NCI-H2107 treated with DMSO at 0.1 percent for 48 hours (cell line): ENCODE results near the gene CLEC17A.
"Not testable (repeated sequence)": the region's sequence is repeated elsewhere in the genome, so short reads cannot be mapped to it uniquely, and the experiment has no call there.

ENCODE experiments used
- DNase-seq: peaks from one replicate; lab custom pipeline; 2025; ENCODE audit not compliant: unreplicated experiment; lab: John Stamatoyannopoulos, UW

The CLEC17A gene

DNA sequence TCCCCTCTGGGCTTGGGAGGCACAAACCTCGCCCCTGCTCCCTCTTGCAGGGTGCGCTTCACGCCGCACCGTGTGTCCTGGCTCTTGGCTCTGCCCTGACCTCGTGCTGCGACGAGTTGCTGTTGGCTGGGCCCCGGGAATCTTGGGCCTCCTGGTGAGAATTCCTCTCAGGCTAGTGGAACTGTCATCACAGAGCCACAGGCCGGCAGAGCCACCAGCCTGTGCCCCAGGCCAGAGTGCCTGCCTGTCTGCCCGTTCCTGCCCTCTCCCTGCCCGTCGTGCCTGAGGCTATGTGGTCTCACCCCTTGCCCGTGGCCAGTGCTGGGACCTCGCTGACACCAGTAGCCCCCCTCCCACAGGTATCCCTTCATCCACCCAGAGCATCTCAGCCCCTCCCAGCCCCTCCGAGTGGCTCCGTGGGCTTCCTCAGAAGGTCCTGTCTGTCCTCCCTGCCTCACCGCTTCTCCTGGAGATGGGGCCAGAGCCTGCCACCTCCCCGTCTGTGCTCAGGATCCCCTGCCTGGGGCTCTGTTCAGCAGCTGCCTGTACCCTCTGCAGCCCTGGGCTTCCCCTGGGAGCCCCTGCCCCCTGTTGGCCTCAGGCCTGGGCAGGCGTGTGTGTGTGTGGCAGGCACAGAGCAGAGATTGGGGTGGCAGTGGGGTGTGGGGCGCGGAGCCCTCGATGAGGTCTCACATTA lies 24.4 kb upstream of the CLEC17A start:
- DNase-seq, result no peak

DNA sequence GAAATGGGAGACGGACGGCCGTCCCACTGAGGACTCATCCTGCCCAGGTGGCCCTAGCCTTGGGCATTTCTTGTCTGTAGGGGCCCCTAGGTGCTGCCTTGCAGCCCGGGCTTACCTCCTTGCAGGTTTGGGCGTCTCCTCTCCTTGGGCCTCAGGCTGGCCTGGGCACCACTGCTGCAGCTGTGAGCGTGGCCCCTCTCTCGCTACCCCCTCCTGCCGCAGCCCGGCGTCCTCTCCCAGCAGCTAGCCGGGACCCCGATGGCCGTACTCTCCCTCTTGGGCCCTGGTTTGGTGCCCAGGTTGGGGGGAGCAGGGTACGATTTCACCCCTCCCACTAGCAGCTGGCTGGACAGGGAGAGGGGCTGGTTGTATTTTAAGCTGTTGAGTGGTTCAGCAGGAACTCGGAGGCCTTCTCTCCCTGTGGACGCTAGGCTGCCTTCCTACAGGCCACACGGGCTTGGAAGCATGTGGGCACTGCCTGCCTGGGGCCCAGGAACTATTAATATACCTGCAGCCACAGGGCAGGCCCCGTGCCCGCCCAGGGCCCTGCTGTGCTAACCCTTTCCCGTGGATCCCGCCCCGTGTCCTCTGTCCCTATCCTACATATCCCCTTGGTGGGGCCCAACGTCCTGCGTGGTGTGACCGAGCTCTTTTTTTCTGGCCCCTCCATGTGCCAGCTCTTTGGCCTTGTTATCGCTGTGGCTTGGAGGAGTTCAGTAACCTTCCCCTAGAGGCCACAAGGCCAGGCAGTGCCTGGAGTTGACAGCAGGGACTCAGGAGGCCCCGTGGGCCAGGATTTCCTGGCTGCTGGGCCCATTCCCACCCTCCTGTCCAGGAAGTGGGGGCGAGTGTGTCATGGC lies 22.7 kb upstream of the CLEC17A start:
- no peak for DNase-seq

DNA sequence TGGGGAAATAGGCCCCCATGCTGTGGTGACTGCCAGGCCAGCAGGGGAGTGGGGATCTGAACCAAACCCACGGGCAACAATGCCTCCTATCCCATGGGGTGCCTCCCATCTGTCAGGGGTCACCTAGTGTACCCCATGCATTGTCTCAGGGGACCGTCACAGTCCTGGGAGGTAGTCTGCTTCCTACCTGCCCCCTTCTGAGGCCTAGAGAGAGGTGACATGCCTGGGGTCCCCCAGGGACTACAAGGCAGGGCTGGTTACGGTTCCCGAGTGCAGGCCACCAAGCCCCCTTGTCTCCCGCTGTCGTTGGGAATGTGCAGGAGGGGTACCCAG lies 22.1 kb upstream of the CLEC17A start:
- DNase-seq, result no peak

DNA sequence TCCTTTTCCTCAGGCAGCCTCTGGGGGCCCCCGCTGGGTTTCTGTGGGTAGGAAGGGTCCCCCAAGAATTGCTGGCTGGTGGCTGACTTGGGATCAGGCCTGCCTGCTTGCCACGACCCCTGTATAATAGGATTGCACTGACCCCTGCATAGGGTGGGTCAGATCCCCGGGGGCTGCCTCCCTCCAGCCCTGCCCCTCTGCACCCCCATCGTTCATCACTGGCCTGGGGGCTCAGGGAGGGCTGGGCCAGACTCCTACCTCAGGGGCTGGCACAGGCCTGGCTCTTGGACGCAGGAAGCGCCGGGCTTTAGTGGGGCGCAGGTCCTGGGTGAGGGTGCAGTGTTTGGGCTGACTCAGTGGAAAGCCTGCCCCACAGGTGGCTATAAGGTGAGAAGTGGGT lies 21.6 kb upstream of the CLEC17A start:
- DNase-seq, result no peak

DNA sequence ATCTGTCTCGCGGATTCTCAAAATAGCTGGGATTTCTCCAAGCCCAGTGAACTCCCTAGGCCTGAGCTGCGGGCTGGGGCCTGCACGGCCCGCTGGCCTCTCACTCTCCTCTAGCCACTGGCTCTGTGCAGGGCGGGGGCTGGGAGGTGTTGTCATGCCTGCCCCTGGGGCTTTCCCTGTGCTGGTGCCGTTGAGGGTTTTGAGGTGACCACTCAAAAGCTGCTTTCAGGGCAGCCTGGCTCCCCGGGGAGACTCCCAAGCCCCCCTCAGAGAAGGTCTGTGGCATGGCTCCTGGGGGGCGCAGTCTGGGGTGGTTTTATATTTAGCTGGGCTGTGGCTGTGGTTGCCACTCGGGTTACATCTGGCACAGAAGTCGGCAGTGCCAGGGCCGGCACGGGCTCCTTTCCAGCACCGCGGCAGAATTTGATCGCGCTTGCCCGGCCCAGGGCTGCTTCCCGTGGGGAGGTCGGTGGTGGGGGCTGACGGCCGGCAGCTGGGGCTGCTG lies 21.0 kb upstream of the CLEC17A start:
- DNase-seq, result peak; percentile 18

DNA sequence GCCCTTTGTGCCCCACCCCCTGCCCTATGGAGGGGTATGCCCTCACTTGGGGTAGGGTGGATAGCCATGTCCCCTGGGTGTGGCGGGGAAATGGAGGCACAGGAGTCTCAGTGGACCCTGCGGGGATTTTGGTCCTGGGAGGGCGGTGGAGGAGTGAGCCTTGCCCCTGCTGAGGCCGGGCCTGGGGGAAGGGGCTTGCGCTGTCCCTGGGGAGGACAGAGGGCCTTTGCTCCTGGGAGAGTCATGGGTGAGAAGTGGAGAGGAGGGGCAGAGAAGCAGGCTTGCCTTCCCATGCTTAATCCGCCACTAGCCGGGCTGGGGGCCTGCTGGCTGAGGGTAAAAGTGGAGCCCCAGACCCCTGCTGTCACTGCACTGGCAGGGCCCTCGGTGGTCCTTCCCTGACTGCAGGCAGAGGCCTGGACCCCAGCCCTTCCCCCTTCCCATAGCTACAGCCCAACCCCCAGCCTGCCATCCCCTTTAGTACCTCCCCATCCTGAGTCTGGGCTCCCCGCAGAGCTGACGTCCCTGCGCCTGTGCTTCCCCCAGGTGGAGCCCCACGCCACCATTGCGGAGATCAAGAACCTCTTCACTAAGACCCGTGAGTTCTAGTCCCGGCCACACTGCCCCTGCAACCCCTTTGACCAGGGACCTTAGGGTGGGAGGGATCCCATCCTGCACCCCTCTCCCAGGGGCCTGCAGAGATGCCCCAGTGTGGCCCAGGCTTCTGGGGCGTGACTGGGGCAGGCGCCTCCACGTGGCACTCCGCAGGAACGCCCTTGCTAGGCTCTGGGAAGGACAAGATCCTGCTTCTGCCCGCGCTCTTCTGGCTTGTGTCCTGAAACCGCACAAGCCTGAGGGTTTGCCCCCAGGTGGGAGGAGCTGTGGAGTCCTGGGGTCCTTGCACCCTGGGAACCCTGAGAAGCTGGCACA lies 20.0 kb upstream of the CLEC17A start:
- no peak for DNase-seq

DNA sequence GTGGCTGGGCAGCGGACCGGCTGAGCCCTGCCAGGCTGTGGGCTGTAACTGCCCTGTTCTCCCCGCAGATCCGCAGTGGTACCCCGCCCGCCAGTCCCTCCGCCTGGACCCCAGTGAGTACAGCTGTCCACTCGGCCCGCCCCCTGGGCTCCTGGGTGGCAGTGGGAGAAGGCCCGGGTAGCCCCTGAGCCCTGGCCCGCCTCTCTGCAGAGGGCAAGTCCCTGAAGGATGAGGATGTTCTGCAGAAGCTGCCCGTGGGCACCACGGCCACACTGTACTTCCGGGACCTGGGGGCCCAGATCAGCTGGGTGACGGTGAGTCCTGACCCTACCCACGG lies 19.3 kb upstream of the CLEC17A start:
- DNase-seq, result no peak

DNA sequence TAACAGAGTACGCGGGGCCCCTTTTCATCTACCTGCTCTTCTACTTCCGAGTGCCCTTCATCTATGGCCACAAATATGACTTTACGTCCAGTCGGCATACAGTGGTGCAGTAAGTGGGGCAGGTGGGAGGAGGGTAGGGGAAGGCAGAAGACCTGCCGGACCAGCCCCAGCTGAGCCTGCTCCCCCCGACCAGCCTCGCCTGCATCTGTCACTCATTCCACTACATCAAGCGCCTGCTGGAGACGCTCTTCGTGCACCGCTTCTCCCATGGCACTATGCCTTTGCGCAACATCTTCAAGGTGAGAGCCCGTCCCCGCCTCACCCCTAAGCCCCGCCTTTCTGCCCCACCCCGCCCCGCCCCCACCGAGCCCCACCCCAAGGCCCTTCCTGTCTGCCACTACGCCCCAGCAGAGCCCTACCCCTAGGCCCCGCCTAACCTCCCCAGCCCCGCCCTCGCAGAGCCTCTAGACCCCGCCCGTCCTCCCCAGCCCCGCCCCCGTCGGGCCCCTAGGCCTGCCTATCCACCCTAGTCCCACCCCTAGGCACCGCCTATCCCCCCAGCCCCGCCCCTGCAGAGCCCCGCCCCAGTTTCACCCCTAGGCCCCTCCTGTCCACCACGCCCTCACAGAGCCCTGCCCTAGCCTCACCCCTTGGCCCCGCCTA lies 18.8 kb upstream of the CLEC17A start:
- DNase-seq, result no peak

DNA sequence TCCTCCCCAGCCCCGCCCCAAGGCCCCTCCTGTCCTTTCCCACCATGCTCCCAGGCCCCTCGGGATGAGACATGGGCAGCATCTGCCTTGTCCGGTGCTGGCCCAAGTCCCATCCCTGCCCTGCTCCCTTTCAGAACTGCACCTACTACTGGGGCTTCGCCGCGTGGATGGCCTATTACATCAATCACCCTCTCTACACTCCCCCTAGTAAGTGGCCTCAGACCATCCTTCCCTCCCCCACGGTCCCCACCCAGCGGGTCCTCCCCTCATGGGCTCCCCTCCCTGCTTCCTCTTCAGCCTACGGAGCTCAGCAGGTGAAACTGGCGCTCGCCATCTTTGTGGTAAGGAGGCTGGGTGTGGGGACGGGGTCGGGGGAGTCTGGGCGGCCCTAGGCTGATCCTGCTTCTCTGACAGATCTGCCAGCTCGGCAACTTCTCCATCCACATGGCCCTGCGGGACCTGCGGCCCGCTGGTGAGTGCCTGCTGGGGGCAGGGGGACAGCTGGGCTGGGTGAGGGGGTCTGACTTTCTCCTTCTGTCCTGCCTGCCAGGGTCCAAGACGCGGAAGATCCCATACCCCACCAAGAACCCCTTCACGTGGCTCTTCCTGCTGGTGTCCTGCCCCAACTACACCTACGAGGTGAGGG lies 18.1 kb upstream of the CLEC17A start:
- not testable (repeated sequence) for DNase-seq

DNA sequence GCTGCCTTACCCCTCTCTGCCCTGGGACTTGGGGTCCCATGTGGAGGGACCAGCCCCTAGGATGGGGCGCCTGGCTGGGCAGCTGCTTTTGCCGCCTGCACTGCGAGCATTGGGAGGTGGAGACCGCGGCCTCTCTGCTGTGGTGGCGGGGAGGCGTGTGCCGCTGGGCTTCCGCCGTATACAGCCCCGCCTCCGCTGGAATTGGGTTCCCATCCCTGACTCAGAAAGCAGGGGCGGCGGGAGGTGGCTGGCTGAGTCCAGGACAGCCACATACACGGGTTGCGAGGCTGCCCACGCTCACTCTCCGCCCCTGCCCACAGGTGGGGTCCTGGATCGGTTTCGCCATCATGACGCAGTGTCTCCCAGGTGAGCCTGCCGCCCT lies 17.6 kb upstream of the CLEC17A start:
- DNase-seq, result no peak

DNA sequence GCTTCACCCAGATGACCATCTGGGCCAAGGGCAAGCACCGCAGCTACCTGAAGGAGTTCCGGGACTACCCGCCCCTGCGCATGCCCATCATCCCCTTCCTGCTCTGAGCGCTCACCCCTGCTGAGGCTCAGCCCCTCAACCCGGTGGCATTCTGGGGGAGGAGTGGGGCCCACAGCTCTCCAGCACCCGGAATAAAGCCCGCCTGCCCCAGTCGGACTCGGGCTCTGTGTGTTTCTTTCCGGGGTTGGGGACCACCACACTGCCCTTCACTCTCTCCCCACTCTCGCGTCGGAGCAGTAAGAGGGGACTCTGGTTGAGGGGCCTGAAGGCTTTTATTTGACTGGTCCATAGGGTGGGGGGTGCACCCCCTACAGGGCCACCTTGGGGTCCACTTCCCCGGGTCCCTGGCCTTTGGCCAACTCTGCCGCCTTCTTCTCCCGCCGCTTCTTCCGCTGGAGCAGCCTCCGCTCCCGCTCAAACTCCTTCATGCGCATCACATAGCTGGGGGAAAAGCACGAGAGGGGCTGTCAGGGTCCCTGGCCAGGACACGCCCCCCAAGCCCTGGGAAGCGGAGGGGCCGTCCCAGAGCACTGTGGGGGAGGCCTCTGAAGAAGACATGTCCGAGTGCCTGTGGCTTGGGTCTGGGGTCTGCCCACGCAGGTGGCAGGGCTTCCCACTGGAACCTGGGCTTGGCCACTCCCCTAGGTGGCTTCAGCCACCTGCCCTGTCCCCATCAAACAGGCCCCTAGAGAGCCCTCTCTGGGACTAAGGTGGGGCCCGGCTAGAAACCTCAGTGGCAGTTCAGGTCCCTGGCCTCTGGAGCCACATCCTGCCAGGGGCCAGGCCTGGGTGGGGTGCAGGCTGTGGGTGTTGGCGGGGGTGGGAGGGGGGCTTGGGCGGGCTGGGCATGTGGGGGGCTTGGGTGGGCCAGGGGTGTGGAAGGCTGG lies 16.8 kb upstream of the CLEC17A start:
- DNase-seq, result no peak

DNA sequence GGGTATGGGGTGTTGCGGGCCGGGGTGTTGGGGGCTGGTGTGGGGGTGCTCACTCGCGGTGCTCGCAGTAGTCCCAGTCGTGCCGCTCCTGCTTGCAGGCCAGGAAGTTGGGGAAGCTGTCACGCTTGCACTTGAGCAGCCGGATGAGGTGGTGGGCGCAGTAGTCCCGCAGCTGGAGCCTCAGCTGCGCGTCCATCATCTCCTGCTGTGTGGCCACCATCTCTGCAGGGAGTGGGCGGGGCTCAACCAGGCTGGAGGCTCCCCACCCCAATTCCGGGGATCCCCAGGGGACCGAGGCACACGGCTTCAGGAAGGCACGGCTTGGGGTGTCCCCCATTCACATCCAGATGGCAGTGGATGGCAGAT lies 16.2 kb upstream of the CLEC17A start:
- DNase-seq, result no peak

DNA sequence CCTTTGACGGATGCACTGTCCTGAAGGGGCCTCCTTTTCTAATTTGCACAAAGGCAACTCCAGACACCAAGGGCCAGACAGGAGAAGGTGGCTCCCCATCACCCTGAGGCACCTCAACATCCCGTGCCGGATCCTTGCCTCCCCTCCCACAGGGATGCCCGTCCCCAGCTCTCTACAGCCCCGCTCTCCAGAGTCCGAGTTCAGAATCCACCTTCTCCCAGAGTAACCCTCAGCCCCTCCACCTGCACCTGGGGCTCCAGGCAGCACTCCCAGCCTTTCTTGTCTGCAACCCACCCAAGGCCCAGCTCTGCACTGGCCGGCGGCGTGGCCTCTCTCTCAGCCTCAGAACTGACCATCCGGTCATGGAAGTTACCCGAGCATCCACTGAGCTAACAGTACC lies 15.8 kb upstream of the CLEC17A start:
- DNase-seq, result no peak

DNA sequence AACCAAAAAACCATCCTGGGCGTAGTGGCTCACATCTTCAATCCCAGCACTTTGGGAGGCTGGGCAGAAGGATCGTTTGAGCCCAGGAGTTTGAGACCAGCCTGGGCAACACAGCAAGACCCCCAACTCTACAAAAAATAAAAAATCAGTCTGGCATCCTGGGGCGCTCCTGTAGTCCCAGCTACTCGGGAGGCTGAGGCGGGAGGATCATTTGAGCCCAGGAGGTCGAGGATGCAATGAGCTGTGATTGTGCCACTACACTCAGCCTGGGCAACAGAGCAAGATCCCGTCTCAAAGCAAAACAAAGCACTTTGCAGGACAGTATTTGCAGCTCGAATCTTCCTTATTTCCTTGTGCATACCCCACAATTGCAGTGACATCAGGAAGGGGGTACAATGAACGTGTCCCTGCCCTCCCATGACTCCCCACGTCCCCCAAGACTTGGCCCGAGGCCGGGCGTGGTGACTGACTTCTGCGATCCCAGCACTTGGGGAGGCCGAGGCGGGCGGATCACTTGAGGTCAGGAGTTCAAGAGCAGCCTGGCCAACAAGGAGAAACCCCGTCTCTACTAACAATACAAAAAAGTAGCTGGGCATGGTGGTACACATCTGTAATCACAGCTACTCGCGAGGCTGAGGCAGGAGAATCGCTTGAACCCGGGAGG lies 11.9 kb upstream of the CLEC17A start:
- no peak for DNase-seq

DNA sequence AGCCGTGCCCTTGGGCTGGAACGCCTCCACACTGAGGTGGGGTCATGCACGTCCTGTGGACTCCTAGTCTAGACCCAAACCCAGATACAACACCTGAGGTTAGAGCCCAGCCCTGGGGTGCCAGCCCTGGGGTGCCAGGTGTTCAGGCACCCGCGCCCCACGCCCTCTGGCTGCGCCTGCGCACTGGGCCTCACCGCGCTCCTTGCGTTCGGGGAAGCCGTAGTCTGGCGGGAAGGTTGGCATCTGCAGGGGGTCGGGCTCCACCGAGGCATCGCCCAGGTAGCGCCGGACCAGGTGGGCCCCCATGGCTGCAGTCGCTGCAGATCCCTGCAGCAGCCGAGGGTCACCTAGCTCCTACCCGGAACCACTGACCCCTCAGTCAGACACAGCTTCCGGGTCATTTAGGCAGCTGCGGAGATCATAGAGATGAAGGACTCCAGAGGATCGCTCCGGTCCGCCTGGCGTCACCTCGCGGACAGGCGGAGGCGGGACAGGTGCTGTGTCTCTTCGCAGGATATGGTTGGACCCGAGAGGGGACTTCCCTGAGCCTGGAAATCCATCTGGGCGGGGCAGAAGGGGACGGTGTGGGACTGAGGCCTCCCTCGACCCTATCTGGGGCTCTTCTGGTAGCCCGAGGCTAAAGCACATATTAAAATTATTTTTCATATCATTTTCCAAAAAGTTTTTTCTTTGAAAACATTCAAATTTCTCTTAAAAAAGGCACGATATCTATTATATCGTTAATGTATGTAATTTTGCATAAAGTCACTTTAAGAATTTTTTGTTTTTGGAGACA lies 11.0 kb upstream of the CLEC17A start, which contains the start of gene NDUFB7:
Gene NDUFB7 (minus strand): TSS at position 372 of the 796 bp plus-strand sequence. CDS start 66 bp downstream, at position 306.
- peak; percentile 88 for DNase-seq

DNA sequence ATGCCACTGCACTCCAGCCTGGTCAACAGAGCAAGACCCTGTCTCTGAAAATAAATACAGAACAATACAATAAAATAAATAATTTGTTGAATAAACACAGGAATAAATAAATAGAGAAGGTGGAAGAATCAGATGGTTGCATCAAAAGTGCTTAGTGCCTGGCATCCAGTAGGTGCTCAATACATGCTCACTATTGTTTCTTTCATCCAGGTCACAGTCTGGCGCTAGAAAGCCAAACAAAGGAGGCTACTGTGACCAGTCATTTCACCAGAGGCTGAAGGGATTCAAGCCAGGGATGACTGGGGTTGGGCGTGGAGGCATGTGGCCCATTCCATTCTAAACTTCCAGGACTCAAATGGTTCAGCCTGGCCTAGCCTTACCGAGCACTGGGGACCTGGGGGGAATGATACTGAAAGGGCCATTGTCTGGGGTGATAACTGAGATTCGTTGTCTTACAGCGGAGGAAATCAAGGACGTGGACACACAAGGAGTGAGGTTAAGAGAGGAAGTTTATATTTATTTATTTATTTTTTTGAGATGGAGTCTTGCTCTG lies 7.4 kb upstream of the CLEC17A start:
- no peak for DNase-seq

DNA sequence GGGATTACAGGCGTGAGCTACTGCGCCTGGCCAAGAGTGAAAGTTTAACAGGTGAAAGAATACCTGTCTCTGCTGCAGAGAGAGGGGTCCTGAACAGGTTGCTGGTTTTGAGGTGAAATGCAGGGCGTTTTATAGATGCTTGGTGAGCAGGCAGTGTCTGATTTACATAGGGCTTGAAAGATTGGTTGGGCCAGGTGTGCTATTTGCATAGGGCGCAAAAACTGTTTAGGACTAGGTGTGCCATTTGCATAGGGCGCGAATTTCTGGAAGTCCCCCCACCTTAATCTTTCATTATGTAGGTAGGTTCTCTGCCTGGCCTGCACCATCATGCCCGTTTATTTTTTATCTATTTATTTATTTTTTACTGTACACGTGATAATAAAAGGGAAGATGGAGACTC lies 6.5 kb upstream of the CLEC17A start:
- DNase-seq, result no peak

DNA sequence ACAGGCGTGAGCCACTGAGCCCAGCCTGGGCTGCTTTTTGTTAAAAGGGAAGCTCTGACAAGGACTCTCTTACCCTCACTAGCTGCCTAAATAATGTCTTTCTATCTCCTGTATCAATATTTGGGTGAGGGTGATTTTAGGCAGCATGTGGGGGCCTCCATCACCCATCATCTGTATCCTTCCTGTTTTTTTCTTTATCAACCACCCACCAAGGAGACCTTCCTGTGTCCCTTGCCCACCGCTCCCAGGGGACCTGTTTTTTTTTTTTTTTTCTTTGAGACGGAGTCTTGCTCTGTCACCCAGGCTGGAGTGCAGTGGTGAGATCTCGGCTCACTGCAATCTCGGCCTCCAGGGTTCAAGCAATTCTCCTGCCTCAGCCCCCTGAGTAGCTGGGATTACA lies 5.6 kb upstream of the CLEC17A start:
- DNase-seq, result no peak
